Peyer's patch (tissue), 4 donors: ENCODE data around the gene P3H3. TPM values are rescaled to one million over a fixed set of nuclear protein-coding genes. Genes with fewer than 3 reads are reported as not detected.
"Not testable (repeated sequence)": the region's sequence is repeated elsewhere in the genome, so short reads cannot be mapped to it uniquely, and the experiment has no call there.

ENCODE experiments used
- DNase-seq, 3 donors: peaks; one replicate each; pipeline ENCODE4 v3.0.0-alpha.2; 2017 to 2019
- H3K27ac ChIP-seq, 4 donors: fragments of 200-600 bp; sonication (generic); one replicate each; pipeline ENCODE4 v1.5.1; 2016 to 2019
- H3K27me3 ChIP-seq, 2 donors: fragments of 200-600 bp; sonication (generic); one replicate each; pipeline ENCODE4 v1.5.1; 2019
- H3K36me3 ChIP-seq, 3 donors: fragments of 200-600 bp; sonication (generic); one replicate each; pipeline ENCODE4 v1.5.1; 2016 to 2019
- H3K4me1 ChIP-seq, 4 donors: fragments of 200-600 bp; sonication (generic); one replicate each; pipeline ENCODE4 v1.5.1; 2016 to 2019
- H3K4me3 ChIP-seq, 4 donors: fragments of 200-600 bp; sonication (generic); 1 replicate in 3 of 4; 2 replicates in 1 of 4; pipeline ENCODE4 v1.5.1; 2016 to 2019; ENCODE audit warnings: mild to moderate bottlenecking in 1 of 4
- H3K9me3 ChIP-seq, 4 donors: fragments of 200-600 bp; sonication (generic); one replicate each; pipeline ENCODE4 v1.5.1; 2016 to 2019; ENCODE audit warnings: mild to moderate bottlenecking in 1 of 4
- POLR2A ChIP-seq, 2 donors: fragments of 450-650 bp; IDR thresholded peaks; one replicate each; pipeline ENCODE4 v1.5.1; 2017; ENCODE audit warnings: antibody characterized with exemption in 2 of 2, mild to moderate bottlenecking in 2 of 2, moderate library complexity in 2 of 2
- total RNA-seq, 4 donors: library from RNA; depleted of rRNA; stranded (reverse); fragments of >200 nt; gene quantifications; one replicate each; pipeline ENCODE4 v1.1.0, GENCODE V29; 2016
- TF ChIP-seq, protein P1 (sequence below), 6 experiments: fragments of 450-650 bp in 4 of 6; fragments of 200-600 bp in 2 of 6; sonication (generic) in 1 of 6; IDR thresholded peaks; one replicate each; pipeline ENCODE4 v1.5.1; 2017 to 2019; ENCODE audit warnings: antibody characterized with exemption in 6 of 6, mild to moderate bottlenecking in 3 of 6, moderate library complexity in 1 of 6

Gene P3H3
- total RNA-seq, 4 donors from 2014 or later = 3.7 to 40.4 (median 8.7) TPM

DNA sequence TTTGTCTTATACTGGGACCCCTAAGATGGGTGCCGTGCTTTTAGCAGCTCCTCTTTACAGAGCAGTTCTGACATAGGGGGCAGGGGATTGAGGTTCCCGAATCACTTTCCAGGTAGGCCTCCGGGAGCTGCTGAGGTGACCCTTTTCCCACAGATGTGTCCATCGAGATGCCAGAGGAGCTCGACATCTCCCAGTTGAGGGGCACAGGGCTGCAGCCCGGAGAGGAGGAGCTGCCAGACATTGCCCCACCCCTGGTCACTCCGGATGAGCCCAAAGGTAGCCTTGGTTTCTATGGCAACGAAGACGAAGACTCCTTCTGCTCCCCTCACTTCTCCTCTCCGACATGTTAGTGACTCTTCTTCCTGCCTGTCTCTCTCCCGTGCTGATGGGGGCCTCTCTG, 34.8 kb downstream of the P3H3 start:
- DNase-seq = no peak
- no peaks in the 10 kb centered on the region for H3K27me3 ChIP-seq
- peaks cover 0 to 6% (median 0%) of the 10 kb centered on the region in 4 donors for H3K4me1 ChIP-seq
- H3K27ac ChIP-seq = no peak overlapping the region
- no peak overlapping the region for H3K4me3 ChIP-seq
- peaks cover 0 to 78% (median 0%) of the 10 kb centered on the region in 3 donors for H3K36me3 ChIP-seq
- TF ChIP-seq POLR2A (IDR thresholded peaks at IDR 0.05) = no peak
- TF ChIP-seq, protein P1, sequence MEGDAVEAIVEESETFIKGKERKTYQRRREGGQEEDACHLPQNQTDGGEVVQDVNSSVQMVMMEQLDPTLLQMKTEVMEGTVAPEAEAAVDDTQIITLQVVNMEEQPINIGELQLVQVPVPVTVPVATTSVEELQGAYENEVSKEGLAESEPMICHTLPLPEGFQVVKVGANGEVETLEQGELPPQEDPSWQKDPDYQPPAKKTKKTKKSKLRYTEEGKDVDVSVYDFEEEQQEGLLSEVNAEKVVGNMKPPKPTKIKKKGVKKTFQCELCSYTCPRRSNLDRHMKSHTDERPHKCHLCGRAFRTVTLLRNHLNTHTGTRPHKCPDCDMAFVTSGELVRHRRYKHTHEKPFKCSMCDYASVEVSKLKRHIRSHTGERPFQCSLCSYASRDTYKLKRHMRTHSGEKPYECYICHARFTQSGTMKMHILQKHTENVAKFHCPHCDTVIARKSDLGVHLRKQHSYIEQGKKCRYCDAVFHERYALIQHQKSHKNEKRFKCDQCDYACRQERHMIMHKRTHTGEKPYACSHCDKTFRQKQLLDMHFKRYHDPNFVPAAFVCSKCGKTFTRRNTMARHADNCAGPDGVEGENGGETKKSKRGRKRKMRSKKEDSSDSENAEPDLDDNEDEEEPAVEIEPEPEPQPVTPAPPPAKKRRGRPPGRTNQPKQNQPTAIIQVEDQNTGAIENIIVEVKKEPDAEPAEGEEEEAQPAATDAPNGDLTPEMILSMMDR (IDR thresholded peaks at IDR 0.05) = no peak
- H3K9me3 ChIP-seq = no peaks in the 10 kb centered on the region

DNA sequence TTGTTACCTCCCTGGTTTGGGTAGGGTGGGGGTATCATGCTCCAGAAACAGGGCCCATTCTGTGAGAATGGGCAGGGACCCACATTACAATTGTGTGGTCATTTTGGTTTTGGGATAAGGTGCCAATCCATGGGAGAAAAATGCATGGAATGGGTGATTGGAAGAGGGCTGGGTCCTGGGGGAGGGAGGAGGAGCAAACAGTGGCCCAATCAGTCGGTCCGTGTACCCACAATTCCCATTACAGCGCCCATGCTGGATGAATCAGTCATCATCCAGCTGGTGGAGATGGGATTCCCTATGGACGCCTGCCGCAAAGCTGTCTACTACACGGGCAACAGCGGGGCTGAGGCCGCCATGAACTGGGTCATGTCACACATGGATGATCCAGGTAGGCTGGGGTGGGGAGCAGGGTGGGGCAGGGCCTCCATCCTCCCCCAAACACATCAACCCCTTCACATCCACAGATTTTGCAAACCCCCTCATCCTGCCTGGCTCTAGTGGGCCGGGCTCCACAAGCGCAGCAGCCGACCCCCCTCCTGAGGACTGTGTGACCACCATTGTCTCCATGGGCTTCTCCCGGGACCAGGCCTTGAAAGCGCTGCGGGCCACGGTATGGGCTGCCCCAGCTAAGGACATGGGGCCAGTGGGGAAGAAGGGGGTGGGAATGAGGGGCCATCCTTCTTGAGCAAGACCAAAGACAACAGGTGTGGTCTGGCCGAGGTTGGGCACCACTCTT, 35.5 kb downstream of the P3H3 start:
- Histone ChIP-seq H3K4me3 (no peak overlapping the region), H3K27me3 (no peaks in the 10 kb centered on the region), H3K36me3 (peaks cover 0 to 71% (median 0%) of the 10 kb centered on the region in 3 donors), H3K27ac (no peak overlapping the region), H3K4me1 (peaks cover 0 to 12% (median 4%) of the 10 kb centered on the region in 4 donors), H3K9me3 (no peaks in the 10 kb centered on the region)
- TF ChIP-seq POLR2A (IDR thresholded peaks at IDR 0.05) = no peak
- TF ChIP-seq, protein P1 (IDR thresholded peaks at IDR 0.05) = no peak
- DNase-seq = no peak

DNA sequence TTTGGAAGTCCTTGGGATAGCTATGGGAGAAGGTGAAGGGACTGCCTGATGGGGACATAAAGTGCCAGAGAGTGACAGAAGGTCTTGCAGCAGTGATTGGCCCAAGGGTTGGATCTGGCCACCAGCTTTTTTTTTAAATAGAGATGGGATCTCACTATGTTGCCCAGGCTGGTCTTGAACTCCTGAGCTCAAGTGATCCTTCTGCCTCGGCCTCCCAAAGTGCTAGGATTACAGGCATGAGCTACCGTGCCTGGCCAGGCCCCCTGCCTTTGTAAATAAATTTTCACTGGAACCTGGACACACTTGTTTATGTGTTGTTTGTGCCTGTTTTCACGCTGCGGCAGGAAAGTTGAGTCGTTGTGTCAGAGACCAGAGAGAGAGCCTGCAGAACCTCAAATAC, 37.1 kb downstream of the P3H3 start:
- not testable (repeated sequence) for DNase-seq, H3K27ac ChIP-seq, H3K9me3 ChIP-seq, H3K4me3 ChIP-seq, H3K27me3 ChIP-seq
- Histone ChIP-seq H3K4me1 (peaks cover 0 to 27% (median 8%) of the 10 kb centered on the region in 4 donors), H3K36me3 (peaks cover 0 to 68% (median 0%) of the 10 kb centered on the region in 3 donors)

DNA sequence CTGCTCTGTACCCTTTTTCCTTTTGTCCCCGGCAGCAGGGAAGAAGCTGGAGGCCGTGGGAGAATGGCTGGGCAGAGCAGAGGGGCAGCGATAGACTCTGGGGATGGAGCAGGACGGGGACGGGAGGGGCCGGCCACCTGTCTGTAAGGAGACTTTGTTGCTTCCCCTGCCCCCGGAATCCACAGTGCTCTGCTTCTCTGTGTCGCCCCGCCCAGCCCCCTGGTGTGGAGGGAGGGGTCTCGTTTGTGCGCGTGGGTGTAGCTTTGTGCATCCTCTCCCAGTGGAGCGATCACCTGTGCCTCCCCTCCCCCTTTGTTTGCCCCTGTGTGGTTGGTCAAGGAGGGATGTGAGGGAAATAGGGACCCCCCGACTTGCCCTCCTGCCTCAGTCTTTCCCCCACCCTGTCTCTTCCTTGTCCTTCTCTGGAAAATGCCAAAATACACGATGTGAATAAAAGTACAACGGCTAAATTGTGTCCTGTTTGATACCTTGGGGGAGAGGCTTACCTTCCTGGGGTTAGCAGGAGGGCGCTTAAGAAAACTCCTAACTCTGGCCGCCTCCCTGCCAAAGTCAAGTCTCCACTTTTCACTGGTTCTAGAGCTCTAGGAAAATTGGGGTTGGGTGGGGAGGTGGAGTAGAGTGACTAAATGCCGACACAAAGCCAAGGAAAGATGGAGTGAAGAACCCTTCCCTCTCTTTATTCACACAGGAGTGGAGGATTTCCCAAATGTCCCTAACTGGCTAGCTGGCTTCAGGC, 38.1 kb downstream of the P3H3 start:
- peaks cover 0 to 68% (median 0%) of the 10 kb centered on the region in 3 donors for H3K36me3 ChIP-seq
- H3K27ac ChIP-seq = peak overlapping the region; percentile 96 to 100 (median 98)
- TF ChIP-seq, protein P1 (IDR thresholded peaks at IDR 0.05) = no peak
- no peak for TF ChIP-seq POLR2A (IDR thresholded peaks at IDR 0.05)
- peak overlapping the region; percentile 93 to 99 (median 96) for H3K4me3 ChIP-seq
- H3K4me1 ChIP-seq = peaks cover 0 to 37% (median 9%) of the 10 kb centered on the region in 4 donors
- no peak for DNase-seq
- H3K27me3 ChIP-seq = no peaks in the 10 kb centered on the region
- H3K9me3 ChIP-seq = no peaks in the 10 kb centered on the region

DNA sequence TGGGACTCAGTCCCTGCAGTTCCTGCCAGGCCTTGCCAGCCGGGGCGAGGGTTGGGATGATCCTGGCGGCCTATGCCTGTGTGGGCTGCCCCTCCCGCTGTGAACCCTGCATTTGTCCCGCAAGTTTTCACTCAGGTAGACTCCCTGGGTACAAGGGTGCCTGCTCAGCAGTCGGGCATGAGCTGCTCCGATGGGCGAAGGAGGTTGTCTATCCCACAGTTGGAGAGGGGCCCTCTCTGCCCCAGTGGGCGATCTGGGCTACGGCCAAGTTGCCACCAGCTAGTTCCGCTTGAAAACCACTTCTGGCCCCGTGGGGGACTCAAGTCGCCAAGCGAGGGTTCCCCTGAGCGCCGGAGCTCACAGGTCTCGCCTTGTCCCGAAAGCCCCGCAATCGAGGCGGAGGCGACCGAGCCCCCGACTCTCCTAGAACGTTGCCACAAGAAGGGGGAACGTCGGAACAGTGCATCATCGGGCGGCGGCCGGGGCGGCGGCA, 38.8 kb downstream of the P3H3 start:
- no peak for DNase-seq
- Histone ChIP-seq H3K36me3 (peaks cover 0 to 62% (median 0%) of the 10 kb centered on the region in 3 donors), H3K27me3 (no peaks in the 10 kb centered on the region), H3K4me1 (peaks cover 0 to 43% (median 15%) of the 10 kb centered on the region in 4 donors), H3K9me3 (no peaks in the 10 kb centered on the region), H3K4me3 (peak overlapping the region; percentile 93 to 99 (median 96)), H3K27ac (peak overlapping the region; percentile 96 to 100 (median 98))
- no peak for TF ChIP-seq POLR2A (IDR thresholded peaks at IDR 0.05)
- TF ChIP-seq, protein P1 (IDR thresholded peaks at IDR 0.05) = no peak
